ENCODE results near the gene CLCC1.
"Not testable (repeated sequence)": the region's sequence is repeated elsewhere in the genome, so short reads cannot be mapped to it uniquely, and the experiment has no call there.

Gene CLCC1

DNA sequence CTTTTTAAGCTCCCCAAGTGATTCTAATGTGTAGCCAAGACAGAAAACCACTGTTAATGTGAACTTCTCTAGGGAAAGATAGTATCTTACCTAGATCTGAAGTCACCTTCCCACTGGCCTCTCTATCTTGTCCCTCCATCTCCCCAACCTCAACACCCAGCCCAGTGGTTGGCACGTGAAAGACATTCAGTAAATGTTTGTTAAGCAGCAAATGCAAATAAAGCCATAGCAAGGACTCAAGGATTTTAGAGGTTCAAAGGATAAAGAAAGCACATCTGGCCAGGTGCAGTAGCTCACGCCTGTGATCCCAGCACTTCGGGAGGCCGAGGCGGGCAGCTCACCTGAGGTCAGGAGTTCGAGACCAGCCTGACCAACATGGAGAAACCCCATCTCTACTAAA, 9.8 kb downstream of the CLCC1 start:
- peak; percentile 62 for DNase-seq (ENCODE audit: low read depth)
- H3K4me3 ChIP-seq (ENCODE audit: low read depth, low read length), result no peak overlapping the region
- TF ChIP-seq, protein P1, sequence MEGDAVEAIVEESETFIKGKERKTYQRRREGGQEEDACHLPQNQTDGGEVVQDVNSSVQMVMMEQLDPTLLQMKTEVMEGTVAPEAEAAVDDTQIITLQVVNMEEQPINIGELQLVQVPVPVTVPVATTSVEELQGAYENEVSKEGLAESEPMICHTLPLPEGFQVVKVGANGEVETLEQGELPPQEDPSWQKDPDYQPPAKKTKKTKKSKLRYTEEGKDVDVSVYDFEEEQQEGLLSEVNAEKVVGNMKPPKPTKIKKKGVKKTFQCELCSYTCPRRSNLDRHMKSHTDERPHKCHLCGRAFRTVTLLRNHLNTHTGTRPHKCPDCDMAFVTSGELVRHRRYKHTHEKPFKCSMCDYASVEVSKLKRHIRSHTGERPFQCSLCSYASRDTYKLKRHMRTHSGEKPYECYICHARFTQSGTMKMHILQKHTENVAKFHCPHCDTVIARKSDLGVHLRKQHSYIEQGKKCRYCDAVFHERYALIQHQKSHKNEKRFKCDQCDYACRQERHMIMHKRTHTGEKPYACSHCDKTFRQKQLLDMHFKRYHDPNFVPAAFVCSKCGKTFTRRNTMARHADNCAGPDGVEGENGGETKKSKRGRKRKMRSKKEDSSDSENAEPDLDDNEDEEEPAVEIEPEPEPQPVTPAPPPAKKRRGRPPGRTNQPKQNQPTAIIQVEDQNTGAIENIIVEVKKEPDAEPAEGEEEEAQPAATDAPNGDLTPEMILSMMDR (IDR thresholded peaks at IDR 0.05; ENCODE audit: control insufficient read depth, extremely low read depth, insufficient read depth), result no peak

DNA sequence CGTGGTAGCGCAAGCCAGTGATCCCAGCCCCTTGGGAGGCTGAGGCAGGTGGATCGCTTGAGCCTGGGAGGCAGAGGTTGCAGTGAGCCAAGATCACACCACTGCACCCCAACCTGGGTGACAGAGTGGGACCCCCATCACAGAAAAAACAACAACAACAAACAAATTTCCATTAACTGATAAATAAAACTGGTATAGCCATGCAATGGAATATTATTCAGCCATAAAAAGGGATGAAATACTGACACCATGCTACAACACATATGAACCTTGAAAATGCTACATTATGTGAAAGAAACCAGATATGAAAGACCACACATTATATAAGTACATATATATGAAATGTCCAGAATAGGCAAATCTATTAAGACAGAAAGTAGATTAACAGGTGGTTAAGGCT, 12.0 kb downstream of the CLCC1 start:
- H3K4me3 ChIP-seq (ENCODE audit: low read depth, low read length), result no peak overlapping the region
- no peak for DNase-seq (ENCODE audit: low read depth)
- TF ChIP-seq, protein P1 (IDR thresholded peaks at IDR 0.05; ENCODE audit: control insufficient read depth, extremely low read depth, insufficient read depth), result no peak

DNA sequence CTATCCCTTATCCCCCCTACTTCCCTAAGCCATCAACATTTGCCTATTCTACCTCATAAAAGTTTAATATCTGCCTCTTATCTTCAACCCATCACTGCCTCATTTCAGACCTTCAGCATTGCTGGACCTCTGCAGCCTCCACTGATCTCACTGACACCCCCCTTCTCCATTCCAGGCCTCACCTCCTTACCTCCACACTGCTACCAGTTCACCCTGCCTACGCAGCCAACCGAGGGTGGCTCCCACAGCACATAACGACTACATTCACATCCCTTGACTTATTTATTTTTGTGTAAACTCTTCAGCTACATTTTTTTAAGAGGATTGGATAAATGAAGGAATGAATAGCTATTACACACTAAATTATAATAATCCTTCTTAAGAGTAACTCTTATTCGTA, 14.2 kb downstream of the CLCC1 start:
- TF ChIP-seq, protein P1 (IDR thresholded peaks at IDR 0.05; ENCODE audit: control insufficient read depth, extremely low read depth, insufficient read depth), result no peak
- no peak for DNase-seq (ENCODE audit: low read depth)
- H3K4me3 ChIP-seq (ENCODE audit: low read depth, low read length), result no peak overlapping the region

DNA sequence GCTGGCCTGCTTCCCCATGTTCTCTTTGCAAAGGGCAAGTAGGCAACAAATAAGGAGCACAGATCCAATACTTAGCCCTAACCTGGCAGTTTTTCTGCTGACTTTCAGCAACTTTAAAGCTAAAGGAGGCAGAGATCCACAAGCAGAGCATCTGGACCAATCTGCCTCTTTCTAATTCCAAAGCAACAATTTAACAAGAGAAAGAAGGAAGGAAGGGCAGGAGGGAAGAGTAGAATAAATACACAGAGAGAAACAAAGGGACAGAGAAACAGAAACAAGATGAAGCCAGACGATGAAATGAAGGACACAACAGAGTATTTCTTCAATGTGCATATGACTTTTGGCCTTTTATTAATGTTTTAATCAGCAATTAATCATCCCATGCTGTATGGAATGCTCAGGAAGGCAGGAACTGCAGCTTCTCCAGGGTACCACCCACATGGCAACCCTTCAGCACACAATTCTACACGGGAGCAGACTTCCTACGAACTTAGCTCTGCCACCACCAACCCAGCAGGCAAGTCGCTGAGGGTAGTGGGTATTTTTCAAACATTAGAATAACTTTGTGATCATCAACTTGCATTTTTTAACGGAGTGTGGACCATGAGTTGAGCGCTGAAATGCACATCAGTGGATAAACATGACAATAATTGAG, 15.3 kb downstream of the CLCC1 start:
- DNase-seq (ENCODE audit: low read depth), result no peak
- H3K4me3 ChIP-seq (ENCODE audit: low read depth, low read length), result peak overlapping the region; percentile 23; the same call in 1 of the 2 replicates
- TF ChIP-seq, protein P1 (IDR thresholded peaks at IDR 0.05; ENCODE audit: control insufficient read depth, extremely low read depth, insufficient read depth), result no peak

DNA sequence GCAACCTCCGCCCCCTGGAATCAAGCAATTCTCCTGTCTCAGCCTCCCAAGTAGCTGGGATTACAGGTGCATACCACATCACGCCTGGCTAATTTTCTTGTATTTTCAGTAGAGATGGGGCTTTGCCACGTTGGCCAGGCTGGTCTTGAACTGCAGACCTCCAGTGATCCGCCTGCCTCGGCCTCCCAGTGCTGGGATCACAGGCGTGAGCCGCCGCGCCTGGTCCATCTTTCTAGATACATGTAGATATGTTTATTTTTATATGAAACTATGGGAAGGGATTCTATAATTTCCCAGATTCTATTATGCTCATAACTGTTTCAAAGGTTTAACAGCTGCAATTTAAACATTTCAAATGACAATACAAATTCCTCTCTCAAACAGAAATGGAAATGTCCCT, 27.1 kb downstream of the CLCC1 start:
- no peak for DNase-seq (ENCODE audit: low read depth)

DNA sequence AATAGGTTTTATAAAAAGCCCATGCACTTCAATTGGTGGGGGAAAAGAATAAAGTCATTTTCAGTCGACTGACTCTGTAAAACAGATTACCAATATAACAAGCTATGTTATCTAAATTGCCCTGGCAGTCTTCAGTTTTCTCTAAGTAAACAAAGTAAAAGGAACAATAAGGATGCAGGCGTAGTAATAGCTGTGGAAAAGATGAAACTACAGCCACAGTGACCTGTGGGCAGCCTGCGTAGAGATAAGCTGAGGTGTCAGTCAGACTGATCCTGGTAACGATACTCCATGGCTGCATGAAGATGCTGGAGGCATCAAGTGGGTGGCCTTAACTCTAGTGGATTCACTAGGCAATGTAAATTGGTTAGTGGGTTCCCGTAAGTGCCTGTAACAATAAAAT, 29.3 kb downstream of the CLCC1 start:
- TF ChIP-seq, protein P1 (IDR thresholded peaks at IDR 0.05; ENCODE audit: control insufficient read depth, extremely low read depth, insufficient read depth), result no peak
- H3K4me3 ChIP-seq (ENCODE audit: low read depth, low read length), result no peak overlapping the region
- DNase-seq (ENCODE audit: low read depth), result no peak

More for the DNA sequence above, 27.1 kb downstream of the CLCC1 start:
- H3K4me3 ChIP-seq (ENCODE audit: low read depth, low read length), result no peak overlapping the region
- TF ChIP-seq, protein P1 (IDR thresholded peaks at IDR 0.05; ENCODE audit: control insufficient read depth, extremely low read depth, insufficient read depth), result no peak

DNA sequence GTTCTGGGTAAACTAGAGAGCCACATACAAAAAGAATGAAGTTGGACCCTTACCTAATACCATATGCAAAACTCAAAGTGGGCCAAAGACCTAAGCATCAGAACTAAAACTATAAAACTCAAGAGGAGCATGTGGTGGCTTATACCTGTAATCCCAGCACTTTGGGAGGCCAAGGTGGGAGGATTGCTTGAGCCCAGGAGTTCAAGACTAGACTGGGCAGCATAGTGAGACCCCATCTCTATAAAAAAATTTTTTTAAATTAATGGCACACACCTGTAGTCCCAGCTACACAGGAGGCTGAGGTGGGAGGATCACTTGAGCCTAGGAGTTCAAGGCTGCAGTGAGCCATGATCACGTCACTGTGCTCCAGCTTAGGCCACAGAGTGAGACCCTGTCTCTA, 35.7 kb downstream of the CLCC1 start:
- DNase-seq (ENCODE audit: low read depth); H3K4me3 ChIP-seq (ENCODE audit: low read depth, low read length): not testable (repeated sequence)

Data from LNCaP clone FGC (cell line).